ENCODE data around the gene SH3PXD2A.

- TF ChIP-seq CTCF (conservative IDR thresholded peaks at IDR 0.05; ENCODE audit: low read depth in 2 of 2) = no peak
- no peak for TF ChIP-seq POLR2AphosphoS5 (IDR thresholded peaks at IDR 0.05; ENCODE audit: low read depth)
- no peak for TF ChIP-seq EZH2 (IDR thresholded peaks at IDR 0.05; ENCODE audit: low read depth, unreplicated experiment)
- TF ChIP-seq REST (IDR thresholded peaks at IDR 0.05; ENCODE audit: unreplicated experiment) = no peak
These were observed 87.6 kb downstream of the SH3PXD2A start for GRCh38 chr10:103767756-103768155.
